Neuronal stem cell (in vitro differentiated cells): ENCODE data around the gene PRDX2. TPM values are rescaled to one million over a fixed set of nuclear protein-coding genes. Genes with fewer than 3 reads are reported as not detected.
"Not testable (repeated sequence)": the region's sequence is repeated elsewhere in the genome, so short reads cannot be mapped to it uniquely, and the experiment has no call there.

Experiments
- DNase-seq: peaks from one replicate; pipeline ENCODE4 v3.0.0-alpha.2; 2013; ENCODE audit warnings: low spot score
- H2AFZ ChIP-seq: one replicate; pipeline ENCODE4 v1.6.1; 2013; ENCODE audit warnings: mild to moderate bottlenecking, low read length, inconsistent platforms
- H2AK5ac ChIP-seq: 2 replicates; pipeline ENCODE4 v1.6.1; 2013; ENCODE audit warnings: low read depth, mild to moderate bottlenecking, inconsistent platforms, low read length, moderate library complexity, mixed read lengths
- H2BK120ac ChIP-seq: 2 replicates; pipeline ENCODE4 v1.6.1; 2013; ENCODE audit warnings: low read depth, mild to moderate bottlenecking, inconsistent platforms, low read length, moderate library complexity, mixed read lengths
- H2BK12ac ChIP-seq: one replicate; pipeline ENCODE4 v1.6.1; 2013; ENCODE audit warnings: low read length, inconsistent platforms
- H2BK15ac ChIP-seq: 2 replicates; pipeline ENCODE4 v1.6.1; 2013; ENCODE audit warnings: mild to moderate bottlenecking, low read length, inconsistent platforms, mixed read lengths
- H2BK5ac ChIP-seq: one replicate; pipeline ENCODE4 v1.6.1; 2013; ENCODE audit warnings: inconsistent platforms, mild to moderate bottlenecking, low read length, moderate library complexity
- H3K14ac ChIP-seq: one replicate; pipeline ENCODE4 v1.6.1; 2013; ENCODE audit warnings: low read length, inconsistent platforms
- H3K18ac ChIP-seq: 2 replicates; pipeline ENCODE4 v1.6.1; 2013; ENCODE audit warnings: low read length, inconsistent platforms
- H3K23ac ChIP-seq: 2 replicates; pipeline ENCODE4 v1.6.1; 2013; ENCODE audit warnings: low read depth, mild to moderate bottlenecking, mixed read lengths, low read length, inconsistent platforms; ENCODE audit not compliant: poor library complexity
- H3K27ac ChIP-seq: replicated peaks from 3 replicates; pipeline ENCODE4 v1.5.1; 2013; ENCODE audit warnings: low read length, inconsistent platforms
- H3K27me3 ChIP-seq, 3 experiments: 2 replicates each; pipeline ENCODE4 v1.6.1; 2013; ENCODE audit warnings: low read length in 3 of 3, mild to moderate bottlenecking in 2 of 3, inconsistent platforms in 1 of 3, low read depth in 1 of 3, mixed read lengths in 1 of 3, moderate library complexity in 1 of 3; ENCODE audit not compliant: control insufficient read depth in 3 of 3, insufficient read depth in 3 of 3
- H3K36me3 ChIP-seq, 2 donors: replicated peaks in 1 of 2; 2 replicates each; pipeline ENCODE4 v1.6.1; 2013; ENCODE audit warnings: low read length in 2 of 2; ENCODE audit not compliant: control insufficient read depth in 2 of 2, insufficient read depth in 2 of 2
- H3K4ac ChIP-seq: 2 replicates; pipeline ENCODE4 v1.6.1; 2013; ENCODE audit warnings: inconsistent platforms, mild to moderate bottlenecking, low read length, moderate library complexity
- H3K4me1 ChIP-seq, 2 donors: 1 replicate in 1 of 2; 2 replicates in 1 of 2; pipeline ENCODE4 v1.6.1; 2013; ENCODE audit warnings: low read length in 2 of 2, low read depth in 1 of 2; ENCODE audit not compliant: control insufficient read depth in 2 of 2, insufficient read depth in 1 of 2
- H3K4me2 ChIP-seq: one replicate; pipeline ENCODE4 v1.6.1; 2013; ENCODE audit warnings: mild to moderate bottlenecking, low read length, inconsistent platforms; ENCODE audit not compliant: insufficient read depth, poor library complexity, severe bottlenecking
- H3K4me3 ChIP-seq, 2 donors: 2 replicates each; pipeline ENCODE4 v1.5.1; 2013; ENCODE audit warnings: low read length in 2 of 2, mild to moderate bottlenecking in 2 of 2, inconsistent platforms in 1 of 2, moderate library complexity in 1 of 2
- H3K79me1 ChIP-seq: one replicate; pipeline ENCODE4 v1.6.1; 2013; ENCODE audit warnings: low read depth, mild to moderate bottlenecking, inconsistent platforms, low read length, moderate library complexity
- H3K9ac ChIP-seq: one replicate; pipeline ENCODE4 v1.6.1; 2013; ENCODE audit warnings: mild to moderate bottlenecking, low read depth, low read length, inconsistent platforms; ENCODE audit not compliant: poor library complexity
- H3K9me3 ChIP-seq, 2 donors: replicated peaks in 1 of 2; 2 replicates each; pipeline versions ENCODE3 to v1.6.1; 2013; ENCODE audit warnings: low read length in 2 of 2, mild to moderate bottlenecking in 2 of 2, inconsistent platforms in 1 of 2, low read depth in 1 of 2, mixed read lengths in 1 of 2, moderate library complexity in 1 of 2; ENCODE audit not compliant: control insufficient read depth in 2 of 2, insufficient read depth in 1 of 2
- H4K8ac ChIP-seq: one replicate; pipeline ENCODE4 v1.6.1; 2013; ENCODE audit warnings: low read depth, mild to moderate bottlenecking, inconsistent platforms, low read length, moderate library complexity
- H4K91ac ChIP-seq: one replicate; pipeline ENCODE4 v1.6.1; 2013; ENCODE audit warnings: low read length, low read depth, mild to moderate bottlenecking, inconsistent platforms; ENCODE audit not compliant: poor library complexity
- WGBS, 2 donors: extraction: QIAGEN DNeasy Blood & Tissue Kit; methylation state at CpG; one replicate each; pipeline ENCODE4 v1.1.7; 2013; ENCODE audit warnings: missing lambda C conversion rate in 2 of 2, mixed read lengths in 1 of 2; ENCODE audit not compliant: insufficient read length in 2 of 2, insufficient replicate concordance in 1 of 2; ENCODE audit errors: extremely low coverage in 2 of 2; 5-methylcytosine and 5-hydroxymethylcytosine counted together
- polyA plus RNA-seq, 2 experiments: library from polyadenylated mRNA; stranded (reverse); fragments of 200-250 nt; gene quantifications; one replicate each; pipeline ENCODE4 v1.2.3, GENCODE V29; 2013

The PRDX2 gene
- polyA plus RNA-seq (2013, experiment 1 of 2) = 509 TPM
- polyA plus RNA-seq (2013, experiment 2 of 2) = 486 TPM

DNA sequence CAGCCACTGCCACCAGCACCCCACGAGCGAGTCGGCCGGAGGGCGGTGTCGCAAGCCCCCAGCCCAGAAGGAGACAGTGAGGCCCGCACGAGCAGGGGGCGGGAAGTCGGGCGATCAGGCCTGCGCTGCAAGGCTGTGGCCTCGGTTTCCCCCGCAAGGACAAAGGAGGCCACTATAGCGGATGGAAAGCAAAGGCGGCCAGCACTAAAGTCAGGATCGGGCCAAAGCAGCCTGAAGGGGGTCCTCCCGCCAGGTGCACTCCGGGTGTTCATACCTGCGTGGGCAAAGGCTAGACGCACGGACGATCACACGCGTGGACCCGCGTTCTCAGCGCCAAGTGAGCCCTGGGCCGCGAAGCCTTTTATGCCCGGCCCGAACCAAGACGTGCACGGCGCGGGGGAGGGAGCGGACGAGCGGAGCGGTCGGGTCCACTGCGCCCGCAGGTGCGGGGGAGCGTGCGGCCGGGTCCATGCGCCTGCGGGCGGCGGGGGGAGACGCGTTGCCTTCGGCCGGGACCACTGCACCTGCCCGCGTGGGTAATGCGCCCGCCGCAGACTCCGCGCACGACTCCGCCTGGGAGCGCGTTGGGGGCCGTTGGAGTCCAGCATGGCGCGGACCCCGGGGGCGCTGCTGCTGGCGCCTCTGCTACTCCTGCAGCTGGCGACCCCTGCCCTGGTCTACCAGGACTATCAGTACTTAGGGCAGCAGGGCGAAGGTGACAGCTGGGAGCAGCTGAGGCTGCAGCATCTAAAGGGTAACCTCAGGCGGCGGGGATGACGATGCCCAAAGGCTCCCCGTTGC lies at the start of gene PRDX2, which contains the start of gene THSD8:
Gene PRDX2 (minus strand): TSS at position 335 of the 801 bp plus-strand sequence. CDS start 539 bp downstream, outside the sequence.
Gene THSD8 (plus strand): TSS at position 604 of the 801 bp plus-strand sequence. CDS start 3 bp downstream, at position 607.
- H3K79me1 ChIP-seq = peaks cover 11% of the 10 kb centered on the region
- peak within 1 kb of the TSS; percentile 30 for H3K27ac ChIP-seq
- peak within 1 kb of the TSS; percentile 99 for H3K14ac ChIP-seq
- H3K36me3 ChIP-seq = peaks cover 12 to 32% of the 10 kb centered on the region in 2 donors
- WGBS, 2 donors = no CpG with 5 or more reads among the region's 78 CpGs
- peaks cover 7 to 11% of the 10 kb centered on the region in 2 donors for H3K4me1 ChIP-seq
- no peaks in the 10 kb centered on the region for H3K9me3 ChIP-seq
- peak within 1 kb of the TSS; percentile 100 for H3K9ac ChIP-seq
- H2AFZ ChIP-seq = peak within 1 kb of the TSS; percentile 98
- H3K4me3 ChIP-seq = peak within 1 kb of the TSS; percentile 86 to 96
- peak within 1 kb of the TSS; percentile 98 for H3K23ac ChIP-seq
- H3K4ac ChIP-seq = peak within 1 kb of the TSS; percentile 87
- DNase-seq = peak; percentile 80
- no peak within 1 kb of the TSS for H4K91ac ChIP-seq
- H2BK120ac ChIP-seq = peak within 1 kb of the TSS; percentile 87
- peak within 1 kb of the TSS; percentile 94 for H2BK5ac ChIP-seq
- peak within 1 kb of the TSS; percentile 100 for H3K18ac ChIP-seq
- peak within 1 kb of the TSS; percentile 81 for H2BK12ac ChIP-seq
- H3K27me3 ChIP-seq = no peaks in the 10 kb centered on the region
- H3K4me2 ChIP-seq = peak within 1 kb of the TSS; percentile 84
- H2BK15ac ChIP-seq = peak within 1 kb of the TSS; percentile 99
- peak within 1 kb of the TSS; percentile 87 for H4K8ac ChIP-seq
- H2AK5ac ChIP-seq = peak within 1 kb of the TSS; percentile 99

DNA sequence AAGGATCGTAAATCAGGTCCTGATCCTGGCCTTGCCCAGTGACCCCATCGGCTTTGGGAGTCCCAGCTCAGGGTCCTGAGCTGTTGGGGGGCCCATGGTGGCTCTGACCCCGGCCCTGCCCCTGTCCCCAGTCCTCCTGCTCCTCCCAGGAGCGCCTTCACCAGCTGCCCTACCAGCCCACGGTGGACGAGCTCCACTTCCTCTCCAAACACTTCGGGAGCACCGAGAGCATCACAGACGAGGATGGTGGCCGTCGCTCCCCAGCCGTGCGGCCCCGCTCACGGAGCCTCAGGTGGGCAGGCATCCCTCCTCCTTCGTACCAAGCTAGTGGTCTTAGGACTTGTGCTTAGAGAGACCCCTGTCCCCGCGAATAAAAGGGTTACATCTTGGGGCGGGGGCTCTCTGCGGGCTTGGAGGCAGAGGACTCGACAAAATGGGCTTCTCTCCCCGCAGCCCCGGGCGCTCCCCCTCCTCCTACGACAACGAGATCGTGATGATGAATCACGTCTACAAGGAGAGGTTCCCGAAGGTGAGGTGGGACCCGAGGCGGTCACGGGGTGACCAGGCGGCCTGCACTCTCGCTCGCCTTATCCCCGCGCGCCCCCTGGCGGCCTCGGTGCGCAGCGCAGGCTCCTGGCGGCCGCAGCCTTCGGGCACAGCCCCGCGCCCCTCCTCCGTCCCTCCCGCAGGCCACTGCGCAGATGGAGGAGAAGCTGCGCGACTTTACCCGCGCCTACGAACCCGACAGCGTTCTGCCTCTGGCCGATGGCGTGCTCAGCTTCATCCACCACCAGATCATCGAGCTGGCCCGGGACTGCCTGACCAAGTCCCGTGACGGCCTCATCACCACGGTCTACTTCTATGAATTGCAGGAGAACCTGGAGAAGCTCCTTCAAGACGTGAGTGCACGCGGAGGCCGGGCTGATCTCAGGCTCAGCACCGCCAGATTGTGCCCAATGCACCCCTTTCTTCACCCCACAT lies 45.8 kb upstream of the PRDX2 start:
- H3K23ac ChIP-seq = peak overlapping the region; percentile 37
- H3K4me2 ChIP-seq = peak overlapping the region; percentile 23
- H2AK5ac ChIP-seq = peak overlapping the region; percentile 23
- no CpG with 5 or more reads among the region's 69 CpGs for WGBS, 2 donors
- no peak overlapping the region for H3K4ac ChIP-seq
- H2BK120ac ChIP-seq = no peak overlapping the region
- peak overlapping the region; percentile 61 for H3K18ac ChIP-seq
- no peak overlapping the region for H3K27ac ChIP-seq
- no peak overlapping the region for H4K8ac ChIP-seq
- peaks cover 9 to 13% of the 10 kb centered on the region in 2 donors for H3K36me3 ChIP-seq
- no peak overlapping the region for H4K91ac ChIP-seq
- H3K14ac ChIP-seq = no peak overlapping the region
- H3K9me3 ChIP-seq = no peaks in the 10 kb centered on the region
- peaks cover 0 to 5% of the 10 kb centered on the region in 2 donors for H3K4me1 ChIP-seq
- no peak overlapping the region for H2BK5ac ChIP-seq
- DNase-seq = peak; percentile 86
- H3K27me3 ChIP-seq = peaks cover 0 to 2% (median 0%) of the 10 kb centered on the region in 3 experiments
- no peak overlapping the region for H2BK15ac ChIP-seq
- peak overlapping the region; percentile 71 for H2AFZ ChIP-seq
- H3K79me1 ChIP-seq = peaks cover 3% of the 10 kb centered on the region
- no peak overlapping the region for H2BK12ac ChIP-seq
- peak overlapping the region in 1 of 2 donors; percentile 2 for H3K4me3 ChIP-seq
- H3K9ac ChIP-seq = peak overlapping the region; percentile 86

DNA sequence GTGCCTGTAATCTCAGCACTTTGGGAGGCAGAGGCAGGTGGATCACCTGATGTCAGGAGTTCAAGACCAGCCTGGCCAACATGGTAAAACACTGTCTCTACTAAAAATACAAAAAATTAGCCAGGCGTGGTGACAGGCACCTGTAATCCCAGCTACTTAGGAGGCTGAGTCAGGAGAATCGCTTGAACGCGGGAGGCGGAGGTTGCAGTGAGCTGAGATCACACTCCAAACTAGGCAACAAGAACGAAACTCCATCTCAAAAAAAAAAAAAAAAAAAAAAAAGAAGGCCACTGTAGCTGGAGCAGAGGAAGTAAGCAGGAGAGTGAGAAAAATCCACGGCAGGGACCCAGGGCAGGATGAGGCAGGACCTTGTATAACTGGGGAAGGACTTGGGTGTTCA lies 45.0 kb upstream of the PRDX2 start:
- not testable (repeated sequence) for H2AFZ ChIP-seq, H2BK15ac ChIP-seq, H3K27ac ChIP-seq, H3K9me3 ChIP-seq, H2BK120ac ChIP-seq, H3K4me2 ChIP-seq, H2BK12ac ChIP-seq, H2BK5ac ChIP-seq, H2AK5ac ChIP-seq, H4K8ac ChIP-seq, H3K4me3 ChIP-seq, H3K9ac ChIP-seq, H3K79me1 ChIP-seq, H4K91ac ChIP-seq, DNase-seq, H3K4ac ChIP-seq, H3K27me3 ChIP-seq, H3K23ac ChIP-seq, H3K14ac ChIP-seq, H3K4me1 ChIP-seq, H3K18ac ChIP-seq
- no CpG with 5 or more reads among the region's 7 CpGs for WGBS, 2 donors
- peaks cover 4 to 11% of the 10 kb centered on the region in 2 donors for H3K36me3 ChIP-seq
